CD14-positive monocyte (primary cell): Measurements from ENCODE around the gene KANSL1L. TPM values are rescaled to one million over a fixed set of nuclear protein-coding genes. Genes with fewer than 3 reads are reported as not detected.

Source experiments
- DNase-seq, 3 donors: peaks; one replicate each; pipeline ENCODE4 v3.0.0-alpha.2; 2011 to 2022
- H2AFZ ChIP-seq: 2 replicates; pipeline ENCODE4 v1.6.0; 2012; ENCODE audit warnings: mild to moderate bottlenecking, low read depth, low read length, inconsistent platforms; ENCODE audit not compliant: insufficient read depth, poor library complexity, severe bottlenecking
- H3K27ac ChIP-seq, 2 donors: 1 replicate in 1 of 2; 2 replicates in 1 of 2; pipeline ENCODE4 v1.5.1; 2012 to 2013; ENCODE audit warnings: low read length in 2 of 2, control low read depth in 1 of 2, inconsistent platforms in 1 of 2, low read depth in 1 of 2, mild to moderate bottlenecking in 1 of 2
- H3K27me3 ChIP-seq, 2 donors: one replicate each; pipeline versions ENCODE4 v1.6.0 to v1.6.1; 2011 to 2013; ENCODE audit warnings: low read length in 2 of 2; ENCODE audit not compliant: control insufficient read depth in 2 of 2, insufficient read depth in 2 of 2
- H3K36me3 ChIP-seq, 2 donors: replicated peaks in 1 of 2; 1 replicate in 1 of 2; 2 replicates in 1 of 2; pipeline versions ENCODE4 v1.5.1 to v1.6.1; 2012 to 2013; ENCODE audit warnings: low read length in 2 of 2, control low read depth in 1 of 2, inconsistent platforms in 1 of 2, mild to moderate bottlenecking in 1 of 2; ENCODE audit not compliant: insufficient read depth in 2 of 2, control insufficient read depth in 1 of 2
- H3K4me1 ChIP-seq, 2 donors: 1 replicate in 1 of 2; 2 replicates in 1 of 2; pipeline versions ENCODE4 v1.5.1 to v1.6.1; 2012 to 2013; ENCODE audit warnings: low read length in 2 of 2, control low read depth in 1 of 2, inconsistent platforms in 1 of 2, mild to moderate bottlenecking in 1 of 2, moderate library complexity in 1 of 2; ENCODE audit not compliant: insufficient read depth in 2 of 2, control insufficient read depth in 1 of 2
- H3K4me2 ChIP-seq: replicated peaks from 2 replicates; pipeline ENCODE3; 2012; ENCODE audit warnings: low read length, moderate library complexity, mild to moderate bottlenecking; ENCODE audit not compliant: poor library complexity, severe bottlenecking; ENCODE audit errors: extremely low read depth
- H3K4me3 ChIP-seq, 3 experiments: fragments of 200-600 bp in 1 of 3; sonication (generic) in 1 of 3; replicated peaks in 1 of 3; 1 replicate in 2 of 3; 2 replicates in 1 of 3; pipeline ENCODE4 v1.5.1; 2011 to 2013; ENCODE audit warnings: low read length in 3 of 3, mild to moderate bottlenecking in 3 of 3, control low read depth in 2 of 3, low read depth in 2 of 3, inconsistent platforms in 1 of 3, moderate library complexity in 1 of 3
- H3K79me2 ChIP-seq: 2 replicates; pipeline ENCODE4 v1.6.0; 2012; ENCODE audit warnings: mild to moderate bottlenecking, control low read depth, inconsistent platforms, low read length, moderate library complexity; ENCODE audit not compliant: insufficient read depth
- H3K9ac ChIP-seq: 2 replicates; pipeline ENCODE4 v1.6.0; 2017; ENCODE audit warnings: low read length, mild to moderate bottlenecking; ENCODE audit not compliant: insufficient read depth, poor library complexity, severe bottlenecking
- H3K9me3 ChIP-seq, 2 donors: replicated peaks in 1 of 2; 1 replicate in 1 of 2; 2 replicates in 1 of 2; pipeline versions ENCODE4 v1.5.1 to v1.6.1; 2012 to 2013; ENCODE audit warnings: low read length in 2 of 2, control low read depth in 1 of 2; ENCODE audit not compliant: control insufficient read depth in 1 of 2, insufficient read depth in 1 of 2
- H4K20me1 ChIP-seq: 2 replicates; pipeline ENCODE4 v1.6.0; 2012; ENCODE audit warnings: mild to moderate bottlenecking, low read length, control low read depth, moderate library complexity; ENCODE audit not compliant: insufficient read depth
- H3K27ac Mint-ChIP-seq, 7 donors: one replicate each; pipeline ENCODE4 v1.8.0; 2020; ENCODE audit warnings: mild to moderate bottlenecking in 7 of 7, mixed read lengths in 7 of 7, moderate library complexity in 6 of 7, inconsistent platforms in 2 of 7
- H3K27me3 Mint-ChIP-seq, 3 donors: one replicate each; pipeline ENCODE4 v1.8.0; 2021 to 2022; ENCODE audit warnings: low read depth in 3 of 3, mild to moderate bottlenecking in 3 of 3, mixed read lengths in 3 of 3, moderate library complexity in 3 of 3, inconsistent platforms in 1 of 3
- H3K36me3 Mint-ChIP-seq, 2 donors: one replicate each; pipeline ENCODE4 v1.8.0; 2020; ENCODE audit warnings: mixed read lengths in 2 of 2, inconsistent platforms in 1 of 2, mild to moderate bottlenecking in 1 of 2
- H3K4me1 Mint-ChIP-seq: one replicate; pipeline ENCODE4 v1.8.0; 2020; ENCODE audit warnings: mild to moderate bottlenecking, mixed read lengths
- H3K4me3 Mint-ChIP-seq, 2 donors: one replicate each; pipeline ENCODE4 v1.8.0; 2020; ENCODE audit warnings: mild to moderate bottlenecking in 2 of 2, mixed read lengths in 2 of 2, moderate library complexity in 1 of 2
- H3K9me3 Mint-ChIP-seq, 7 donors: one replicate each; pipeline ENCODE4 v1.8.0; 2020 to 2022; ENCODE audit warnings: mixed read lengths in 7 of 7, mild to moderate bottlenecking in 6 of 7, moderate library complexity in 6 of 7, inconsistent platforms in 2 of 7
- CTCF ChIP-seq: fragments of 200-600 bp; IDR thresholded peaks from one replicate; pipeline ENCODE4 v1.8.0; 2022; ENCODE audit warnings: antibody characterized with exemption, mild to moderate bottlenecking
- WGBS: methylation state at CpG from one replicate; pipeline ENCODE4 v1.1.5; 2013; ENCODE audit warnings: missing lambda C conversion rate; ENCODE audit not compliant: insufficient coverage; 5-methylcytosine and 5-hydroxymethylcytosine counted together
- intact Hi-C, 2 donors: fragments of 100-400 bp; cut with micrococcal nuclease; formaldehyde crosslinking; loops; one replicate each; pipeline versions ENCODE4 v1.15.0 to v1.15.1; 2023
- polyA plus RNA-seq, 3 donors: library from polyadenylated mRNA; depleted of rRNA in 1 of 3; unstranded in 2 of 3; stranded (reverse) in 1 of 3; fragments of 300-500 nt in 2 of 3; fragments of >200 nt in 1 of 3; fragmentation: Illumina TruSeq in 2 of 3; gene quantifications; 1 replicate in 2 of 3; 2 replicates in 1 of 3; pipeline ENCODE4 v1.2.3, GENCODE V29; 2012 to 2021

The KANSL1L gene
- polyA plus RNA-seq, 3 donors = 1.00 to 11.6 (median 1.3) TPM

GRCh38 chr2:210174086-210174485, 2.9 kb upstream of the KANSL1L start:
- H3K27ac Mint-ChIP-seq = no peak overlapping the region
- Histone ChIP-seq H3K4me2 (no peak overlapping the region), H3K79me2 (peaks cover 14% of the 10 kb centered on the region), H3K27me3 (peaks cover 6 to 8% of the 10 kb centered on the region in 2 donors), H3K36me3 (no peaks in the 10 kb centered on the region), H3K9me3 (no peaks in the 10 kb centered on the region), H4K20me1 (no peaks in the 10 kb centered on the region), H3K4me3 (no peak overlapping the region), H3K9ac (no peak overlapping the region), H3K27ac (no peak overlapping the region), H3K4me1 (peaks cover 9 to 17% of the 10 kb centered on the region in 2 donors), H2AFZ (no peak overlapping the region)
- peaks cover 8 to 16% (median 8%) of the 10 kb centered on the region in 3 donors for H3K27me3 Mint-ChIP-seq
- intact Hi-C loops = loop anchor here in 1 of 2 donors (5.0 kb wide), 1 partner anchor 172 kb away; the partner anchor contains the start of gene RPE
- TF ChIP-seq CTCF = no peak
- H3K36me3 Mint-ChIP-seq = no peaks in the 10 kb centered on the region
- no peak overlapping the region for H3K4me3 Mint-ChIP-seq
- peaks cover 11% of the 10 kb centered on the region for H3K4me1 Mint-ChIP-seq
- DNase-seq = no peak
- H3K9me3 Mint-ChIP-seq = peaks cover 0 to 4% (median 0%) of the 10 kb centered on the region in 7 donors

- H3K79me2 ChIP-seq = peaks cover 33% of the 10 kb centered on the region
- H3K27ac Mint-ChIP-seq = peak overlapping the region in 4 of 7 donors; percentile 93 to 100 (median 94)
- intact Hi-C loops = loop anchor here in 1 of 2 donors (5.0 kb wide), 1 partner anchor 170 kb away; the partner anchor contains the start of gene RPE
- peak overlapping the region; percentile 91 for H2AFZ ChIP-seq
- peaks cover 9 to 25% of the 10 kb centered on the region in 2 donors for H3K4me1 ChIP-seq
- H4K20me1 ChIP-seq = no peaks in the 10 kb centered on the region
- H3K36me3 Mint-ChIP-seq = no peaks in the 10 kb centered on the region
- H3K27ac ChIP-seq = peak overlapping the region in 1 of 2 donors; percentile 77
- TF ChIP-seq CTCF = no peak
- WGBS = no CpG with 5 or more reads among the region's 8 CpGs
- H3K4me1 Mint-ChIP-seq = peaks cover 22% of the 10 kb centered on the region
- peaks cover 8 to 16% (median 8%) of the 10 kb centered on the region in 3 donors for H3K27me3 Mint-ChIP-seq
- peak overlapping the region; percentile 72 for H3K9ac ChIP-seq
- peaks cover 0 to 4% (median 0%) of the 10 kb centered on the region in 7 donors for H3K9me3 Mint-ChIP-seq
- H3K4me3 Mint-ChIP-seq = peak overlapping the region; percentile 97
- DNase-seq = peak in 1 of 3 donors; percentile 7
- peaks cover 6 to 8% of the 10 kb centered on the region in 2 donors for H3K27me3 ChIP-seq
- no peaks in the 10 kb centered on the region for H3K9me3 ChIP-seq
- H3K36me3 ChIP-seq = no peaks in the 10 kb centered on the region
- peak overlapping the region; percentile 60 to 96 (median 77) for H3K4me3 ChIP-seq
- peak overlapping the region; percentile 97 for H3K4me2 ChIP-seq
These were observed 988 bp upstream of the KANSL1L start for GRCh38 chr2:210172219-210172575.
